ENCODE measurements around the gene AKAP5.

GRCh38 chr14:64444140-64444539 is 21.2 kb upstream of the AKAP5 start:
- TF ChIP-seq EZH2 (IDR thresholded peaks at IDR 0.05; ENCODE audit: borderline replicate concordance, insufficient read depth, low read depth, low read length, poor library complexity, severe bottlenecking) (no peak), CTCF (IDR thresholded peaks at IDR 0.05) (no peak)
